ENCODE data around the gene GASK1A.

DNA sequence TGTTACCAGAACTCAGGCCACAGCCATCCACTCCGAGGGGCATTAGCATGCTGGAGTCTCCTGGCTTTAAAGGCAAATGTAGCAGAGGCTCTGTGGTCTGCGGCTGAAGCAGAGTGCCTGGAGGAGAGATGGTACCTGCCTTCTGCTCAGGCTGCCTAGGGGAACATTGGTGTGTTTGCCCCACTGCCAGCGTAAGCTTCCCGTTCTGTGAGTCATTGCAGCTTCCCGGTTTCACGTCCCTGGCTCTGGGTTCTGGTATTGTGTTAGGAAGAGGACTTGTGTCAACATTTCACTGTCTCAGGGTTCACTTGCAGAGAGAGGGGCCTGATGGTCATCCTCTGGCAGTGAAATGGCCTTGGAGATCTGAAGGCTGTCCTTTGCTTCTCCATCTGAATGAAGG, 1.8 kb downstream of the GASK1A start:
- TF ChIP-seq CTCF (conservative IDR thresholded peaks at IDR 0.05; ENCODE audit: low read depth, low read length) (no peak), EZH2 (IDR thresholded peaks at IDR 0.05; ENCODE audit: borderline replicate concordance, low read depth, low read length, poor library complexity, severe bottlenecking) (no peak)

All from A673 (cell line).